Stomach (tissue), 9 donors: ENCODE results near the gene SHE. TPM values are rescaled to one million over a fixed set of nuclear protein-coding genes. Genes with fewer than 3 reads are reported as not detected.

Source experiments
- DNase-seq, 2 donors: peaks; one replicate each; pipeline versions ENCODE4 v3.0.0 to v3.0.0-alpha.2; 2013 to 2019
- H3K27ac ChIP-seq, 5 donors: fragments of 200-600 bp in 4 of 5; sonication (generic) in 4 of 5; one replicate each; pipeline ENCODE4 v1.5.1; 2013 to 2019; ENCODE audit warnings: mild to moderate bottlenecking in 1 of 5, moderate library complexity in 1 of 5
- H3K27me3 ChIP-seq, 3 donors: fragments of 200-600 bp; sonication (generic); one replicate each; pipeline ENCODE4 v1.5.1; 2017 to 2019; ENCODE audit warnings: mixed run types in 1 of 3
- H3K36me3 ChIP-seq, 4 donors: fragments of 200-600 bp; sonication (generic); 1 replicate in 3 of 4; 2 replicates in 1 of 4; pipeline ENCODE4 v1.5.1; 2016 to 2019
- H3K4me1 ChIP-seq, 4 donors: fragments of 200-600 bp; sonication (generic); one replicate each; pipeline ENCODE4 v1.5.1; 2016 to 2019
- H3K4me3 ChIP-seq, 4 donors: fragments of 200-600 bp; sonication (generic) in 3 of 4; one replicate each; pipeline ENCODE4 v1.5.1; 2016 to 2019; ENCODE audit warnings: mild to moderate bottlenecking in 1 of 4
- H3K9me3 ChIP-seq, 4 donors: fragments of 200-600 bp; sonication (generic); one replicate each; pipeline ENCODE4 v1.5.1; 2016 to 2019
- EP300 ChIP-seq: sonication (generic); formaldehyde crosslinking; IDR thresholded peaks from one replicate; pipeline ENCODE4 v1.6.1; 2017; ENCODE audit warnings: antibody characterized with exemption
- POLR2A ChIP-seq, 4 donors: fragments of 450-650 bp; IDR thresholded peaks; one replicate each; pipeline ENCODE4 v1.6.1; 2016; ENCODE audit warnings: antibody characterized with exemption in 4 of 4, control low read depth in 2 of 4, mild to moderate bottlenecking in 1 of 4, moderate library complexity in 1 of 4
- POLR2AphosphoS5 ChIP-seq, 3 donors: sonication (generic); formaldehyde crosslinking; IDR thresholded peaks; one replicate each; pipeline ENCODE4 v1.6.1; 2016; ENCODE audit warnings: antibody characterized with exemption in 3 of 3
- WGBS, 5 donors: extraction: QIAGEN DNeasy Blood & Tissue Kit in 3 of 5; methylation state at CpG; one replicate each; pipeline versions ENCODE4 v1.1.5 to v1.1.7; 2013 to 2018; 5-methylcytosine and 5-hydroxymethylcytosine counted together
- intact Hi-C: fragments of 100-400 bp; cut with DNase I; formaldehyde crosslinking; loops from one replicate; pipeline ENCODE4 v1.15.1; 2023; ENCODE audit warnings: low total_unique reads
- polyA plus RNA-seq, 3 donors: library from polyadenylated mRNA; stranded (reverse); fragments of 200-250 nt; gene quantifications; one replicate each; pipeline ENCODE4 v1.2.3, GENCODE V29; 2013
- total RNA-seq, 5 donors: library from RNA; depleted of rRNA; stranded (reverse); fragments of >200 nt; gene quantifications; one replicate each; pipeline versions ENCODE4 v1.1.0 to v1.2.3, GENCODE V29; 2014 to 2016
- TF ChIP-seq, protein P1 (sequence below), 7 experiments: fragments of 450-650 bp in 4 of 7; fragments of 200-600 bp in 3 of 7; sonication (generic) in 3 of 7; IDR thresholded peaks; one replicate each; pipeline ENCODE4 v1.5.1; 2016 to 2019; ENCODE audit warnings: antibody characterized with exemption in 7 of 7, control low read depth in 2 of 7, mild to moderate bottlenecking in 1 of 7
- donor health status: healthy with polysubstance abuse.
- donor health status: Bipolar disorder and iron deficiency.
- donor health status: healthy.

Gene SHE
- total and polyA plus RNA-seq, 8 donors: 0.87 to 13.8 (median 4.5) TPM

DNA sequence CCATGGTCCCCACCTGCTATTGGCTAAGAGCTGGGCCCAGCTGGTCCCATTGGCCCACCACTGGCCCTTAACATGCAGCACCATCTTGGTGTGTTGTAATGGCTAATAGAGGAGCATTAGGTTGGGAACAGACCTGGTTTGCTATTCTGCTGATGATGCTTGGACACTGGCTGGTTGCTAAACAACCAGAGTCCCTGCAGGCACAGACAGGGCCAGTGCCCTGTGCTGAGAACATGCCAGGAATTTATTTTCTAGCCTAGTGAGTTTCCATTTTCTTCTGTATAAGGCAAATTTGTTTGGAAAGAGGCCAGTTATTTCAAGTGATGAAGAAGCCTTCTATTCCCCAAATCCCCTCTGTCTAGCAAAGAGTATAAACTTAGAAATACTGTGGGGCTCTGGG, 43.1 kb downstream of the SHE start:
- DNase-seq: no peak
- Histone ChIP-seq H3K4me1 (peaks cover 0 to 23% (median 7%) of the 10 kb centered on the region in 4 donors), H3K27ac (no peak overlapping the region), H3K9me3 (no peaks in the 10 kb centered on the region), H3K4me3 (no peak overlapping the region), H3K36me3 (peaks cover 21 to 80% (median 60%) of the 10 kb centered on the region in 4 donors), H3K27me3 (no peaks in the 10 kb centered on the region)
- intact Hi-C loops: no loop called here
- TF ChIP-seq EP300 (no peak), POLR2AphosphoS5 (IDR thresholded peaks at IDR 0.05) (no peak)

DNA sequence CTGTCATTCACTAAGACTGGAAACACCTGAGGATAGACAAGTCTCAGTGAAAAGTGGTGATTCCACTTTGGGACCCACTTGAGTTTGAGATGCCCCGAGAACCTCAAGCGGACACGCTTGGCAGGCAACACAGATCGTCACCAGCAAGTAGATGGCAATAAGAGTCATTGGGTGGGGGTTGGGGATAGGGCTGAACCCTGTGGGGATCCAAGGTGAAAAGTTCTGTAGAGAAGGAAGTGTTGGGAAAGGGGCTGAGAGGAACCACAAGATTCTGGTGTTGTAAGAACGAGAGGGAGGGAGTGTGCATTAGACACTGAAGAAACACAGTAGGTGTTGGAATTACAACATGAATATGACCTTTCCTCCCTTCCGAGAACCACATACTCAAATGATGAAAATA, 45.6 kb downstream of the SHE start:
- 89 to 97% (median 94%) methylated on average over 6 of the region's 6 CpGs for WGBS, 5 donors
- Histone ChIP-seq H3K9me3 (no peaks in the 10 kb centered on the region), H3K4me3 (no peak overlapping the region), H3K4me1 (peaks cover 0 to 17% (median 8%) of the 10 kb centered on the region in 4 donors), H3K27me3 (no peaks in the 10 kb centered on the region), H3K27ac (peak overlapping the region in 2 of 5 donors; percentile 46 to 57), H3K36me3 (peaks cover 29 to 95% (median 85%) of the 10 kb centered on the region in 4 donors)
- no peak for DNase-seq
- intact Hi-C loops: no loop called here
- TF ChIP-seq, protein P1, sequence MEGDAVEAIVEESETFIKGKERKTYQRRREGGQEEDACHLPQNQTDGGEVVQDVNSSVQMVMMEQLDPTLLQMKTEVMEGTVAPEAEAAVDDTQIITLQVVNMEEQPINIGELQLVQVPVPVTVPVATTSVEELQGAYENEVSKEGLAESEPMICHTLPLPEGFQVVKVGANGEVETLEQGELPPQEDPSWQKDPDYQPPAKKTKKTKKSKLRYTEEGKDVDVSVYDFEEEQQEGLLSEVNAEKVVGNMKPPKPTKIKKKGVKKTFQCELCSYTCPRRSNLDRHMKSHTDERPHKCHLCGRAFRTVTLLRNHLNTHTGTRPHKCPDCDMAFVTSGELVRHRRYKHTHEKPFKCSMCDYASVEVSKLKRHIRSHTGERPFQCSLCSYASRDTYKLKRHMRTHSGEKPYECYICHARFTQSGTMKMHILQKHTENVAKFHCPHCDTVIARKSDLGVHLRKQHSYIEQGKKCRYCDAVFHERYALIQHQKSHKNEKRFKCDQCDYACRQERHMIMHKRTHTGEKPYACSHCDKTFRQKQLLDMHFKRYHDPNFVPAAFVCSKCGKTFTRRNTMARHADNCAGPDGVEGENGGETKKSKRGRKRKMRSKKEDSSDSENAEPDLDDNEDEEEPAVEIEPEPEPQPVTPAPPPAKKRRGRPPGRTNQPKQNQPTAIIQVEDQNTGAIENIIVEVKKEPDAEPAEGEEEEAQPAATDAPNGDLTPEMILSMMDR (IDR thresholded peaks at IDR 0.05): no peak
- TF ChIP-seq POLR2AphosphoS5 (IDR thresholded peaks at IDR 0.05): no peak
- no peak for TF ChIP-seq EP300
- no peak for TF ChIP-seq POLR2A (IDR thresholded peaks at IDR 0.05)

DNA sequence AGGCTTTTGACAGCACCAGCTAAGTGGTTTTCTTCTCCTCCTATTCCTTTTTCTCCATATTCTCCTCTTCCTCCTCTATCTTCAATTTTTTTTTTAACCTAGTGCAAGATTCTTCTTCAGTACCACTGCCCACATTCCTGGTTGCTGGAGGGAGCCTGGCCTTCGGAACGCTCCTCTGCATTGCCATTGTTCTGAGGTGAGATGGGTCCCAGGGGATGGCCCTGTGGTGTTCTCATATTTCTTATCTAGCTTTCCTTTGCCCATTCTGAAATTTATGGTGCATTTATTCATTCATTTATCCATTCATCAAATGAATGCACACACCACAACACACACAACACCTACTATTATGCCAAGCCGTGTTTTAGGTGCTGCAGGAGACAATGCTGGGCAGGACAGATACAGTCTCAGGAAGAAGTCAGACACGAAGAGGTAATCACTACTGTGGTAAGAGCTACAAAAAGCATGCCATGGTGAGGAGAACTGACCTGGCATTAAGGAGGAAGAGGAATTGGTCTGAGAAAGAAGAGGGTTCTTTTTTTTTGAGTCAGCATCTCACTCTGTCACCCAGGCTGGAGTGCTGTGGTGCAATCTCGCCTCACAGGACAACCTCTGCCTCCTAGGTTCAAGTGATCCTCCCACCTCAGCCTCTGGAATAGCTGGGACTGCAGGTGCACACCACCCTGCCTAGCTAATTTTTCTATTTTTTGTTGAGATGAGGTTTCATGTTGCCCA, 47.7 kb downstream of the SHE start:
- H3K4me3 ChIP-seq: no peak overlapping the region
- no peak for DNase-seq
- H3K4me1 ChIP-seq: peaks cover 0 to 17% (median 8%) of the 10 kb centered on the region in 4 donors
- peaks cover 34 to 98% (median 94%) of the 10 kb centered on the region in 4 donors for H3K36me3 ChIP-seq
- no peaks in the 10 kb centered on the region for H3K27me3 ChIP-seq
- TF ChIP-seq EP300 (no peak), POLR2AphosphoS5 (IDR thresholded peaks at IDR 0.05) (no peak), POLR2A (IDR thresholded peaks at IDR 0.05) (no peak)
- TF ChIP-seq, protein P1 (IDR thresholded peaks at IDR 0.05): no peak
- H3K27ac ChIP-seq: peak overlapping the region in 2 of 5 donors; percentile 51 to 58
- intact Hi-C loops: no loop called here
- H3K9me3 ChIP-seq: no peaks in the 10 kb centered on the region
- 83 to 92% (median 88%) methylated on average over 5 of the region's 5 CpGs for WGBS, 5 donors

DNA sequence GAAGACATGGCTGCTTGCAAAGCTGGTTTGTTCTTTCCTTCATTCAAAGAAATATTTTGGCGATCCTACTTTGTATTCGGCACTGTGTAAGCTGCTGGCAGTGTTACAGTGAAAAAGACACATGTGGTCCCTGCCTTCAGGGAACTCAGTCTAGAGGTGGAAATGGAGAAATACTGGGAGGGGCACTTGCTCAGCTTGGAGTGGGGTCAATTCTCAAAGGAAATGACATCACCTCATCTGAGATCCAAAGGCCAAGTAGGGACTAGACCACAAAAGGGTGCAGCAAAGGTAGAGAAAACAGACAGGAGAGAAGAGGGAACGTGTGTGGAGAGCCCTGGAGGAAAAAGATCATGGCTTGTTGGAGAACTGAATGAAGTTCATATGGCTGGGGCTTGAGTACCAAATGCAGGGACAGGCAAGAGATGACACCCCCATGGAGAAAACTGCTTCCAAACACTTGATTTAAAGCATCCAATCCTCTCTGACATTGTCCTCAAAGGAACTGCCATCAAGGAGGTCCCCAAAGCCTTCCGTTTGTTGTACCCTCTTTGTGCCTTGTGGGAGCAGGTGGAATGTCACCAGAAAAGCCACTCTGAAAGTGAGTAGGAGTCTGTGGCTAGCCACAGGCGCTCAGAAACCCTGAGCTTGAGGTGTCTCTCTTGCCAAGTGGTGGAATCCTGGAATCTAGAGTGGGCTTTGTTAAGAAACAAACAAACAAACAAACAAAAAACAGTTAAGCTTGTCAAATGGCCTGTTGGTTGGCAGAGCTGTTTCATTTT, 48.4 kb downstream of the SHE start:
- no peak overlapping the region for H3K4me3 ChIP-seq
- peak in 1 of 2 donors; percentile 25 for DNase-seq
- intact Hi-C loops: no loop called here
- H3K4me1 ChIP-seq: peaks cover 0 to 17% (median 8%) of the 10 kb centered on the region in 4 donors
- H3K9me3 ChIP-seq: no peaks in the 10 kb centered on the region
- H3K27me3 ChIP-seq: no peaks in the 10 kb centered on the region
- peaks cover 31 to 98% (median 97%) of the 10 kb centered on the region in 4 donors for H3K36me3 ChIP-seq
- 60 to 65% (median 63%) methylated on average over 5 of the region's 5 CpGs for WGBS, 5 donors
- peak overlapping the region in 2 of 5 donors; percentile 51 to 58 for H3K27ac ChIP-seq
- TF ChIP-seq, protein P1 (IDR thresholded peaks at IDR 0.05): no peak
- no peak for TF ChIP-seq POLR2A (IDR thresholded peaks at IDR 0.05)
- no peak for TF ChIP-seq POLR2AphosphoS5 (IDR thresholded peaks at IDR 0.05)
- TF ChIP-seq EP300: no peak
